Skeletal muscle satellite cell (primary cell): ENCODE results near the gene RGSL1.
"Not testable (repeated sequence)": the region's sequence is repeated elsewhere in the genome, so short reads cannot be mapped to it uniquely, and the experiment has no call there.

ENCODE experiments used
- H3K27me3 ChIP-seq: 2 replicates; pipeline ENCODE4 v1.7.0; 2013; ENCODE audit warnings: low read length; ENCODE audit not compliant: control insufficient read depth, insufficient read depth
- H3K36me3 ChIP-seq: 2 replicates; pipeline ENCODE4 v1.7.0; 2013; ENCODE audit warnings: mild to moderate bottlenecking, control low read depth, low read length; ENCODE audit not compliant: insufficient read depth
- H3K4me1 ChIP-seq: 2 replicates; pipeline ENCODE4 v1.7.0; 2013; ENCODE audit warnings: low read length; ENCODE audit not compliant: control insufficient read depth, insufficient read depth
- H3K4me2 ChIP-seq: 2 replicates; pipeline ENCODE4 v1.7.0; 2013; ENCODE audit warnings: mild to moderate bottlenecking, low read length
- H3K4me3 ChIP-seq: 2 replicates; pipeline ENCODE4 v1.7.0; 2013; ENCODE audit warnings: low read length
- H3K9ac ChIP-seq: 2 replicates; pipeline ENCODE4 v1.7.0; 2013; ENCODE audit warnings: mild to moderate bottlenecking, low read depth, low read length, moderate library complexity
- H3K9me3 ChIP-seq: replicated peaks from 2 replicates; pipeline ENCODE4 v1.7.0; 2013; ENCODE audit warnings: mild to moderate bottlenecking, control low read depth, low read length

The RGSL1 gene

DNA sequence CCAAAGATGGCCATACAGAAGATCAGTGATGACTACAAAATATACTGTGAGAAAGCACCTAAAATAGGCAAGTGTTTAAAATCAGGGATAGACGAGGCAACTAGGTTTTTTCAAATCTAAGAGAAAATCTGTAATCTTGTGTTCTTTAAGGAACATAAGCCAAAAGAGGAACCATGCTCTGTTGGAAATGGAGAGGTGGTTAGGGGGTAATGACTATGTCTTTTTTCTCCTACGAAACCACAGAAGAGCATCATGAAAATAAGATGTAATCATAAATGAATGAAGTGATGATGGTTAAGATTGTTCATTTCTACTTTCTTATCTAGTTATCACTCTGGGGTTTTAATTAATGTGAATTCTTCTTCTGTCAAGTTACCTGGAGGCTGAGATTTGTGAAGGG lies 43.1 kb downstream of the RGSL1 start:
- no peaks in the 10 kb centered on the region for H3K36me3 ChIP-seq
- H3K27me3 ChIP-seq = peaks cover 2% of the 10 kb centered on the region
- H3K4me2 ChIP-seq = no peak overlapping the region
- no peaks in the 10 kb centered on the region for H3K9me3 ChIP-seq
- H3K4me3 ChIP-seq = no peak overlapping the region
- no peaks in the 10 kb centered on the region for H3K4me1 ChIP-seq
- H3K9ac ChIP-seq = no peak overlapping the region

DNA sequence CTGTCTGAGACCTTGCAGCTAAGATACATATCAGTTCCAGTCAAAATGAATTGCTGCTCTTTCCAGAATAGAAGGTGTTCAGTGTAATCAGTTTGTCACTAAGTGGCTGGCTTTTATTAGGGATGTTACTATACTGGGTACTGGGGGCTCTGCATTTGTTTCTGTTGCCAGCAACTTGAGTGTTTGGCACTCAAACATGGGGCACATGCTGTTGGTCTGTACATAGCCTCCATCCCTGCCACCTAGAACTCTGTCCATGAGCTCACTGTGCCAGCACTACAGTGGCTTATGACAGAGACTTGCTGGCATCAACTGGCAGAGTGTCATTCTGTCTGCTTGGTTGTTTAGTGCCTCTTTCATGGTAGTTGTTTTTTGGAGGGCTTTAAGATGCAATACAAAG lies 45.1 kb downstream of the RGSL1 start:
- H3K9me3 ChIP-seq = no peaks in the 10 kb centered on the region
- peaks cover 2% of the 10 kb centered on the region for H3K27me3 ChIP-seq
- H3K4me2 ChIP-seq = no peak overlapping the region
- H3K9ac ChIP-seq = no peak overlapping the region
- H3K4me3 ChIP-seq = no peak overlapping the region
- H3K36me3 ChIP-seq = no peaks in the 10 kb centered on the region
- no peaks in the 10 kb centered on the region for H3K4me1 ChIP-seq

DNA sequence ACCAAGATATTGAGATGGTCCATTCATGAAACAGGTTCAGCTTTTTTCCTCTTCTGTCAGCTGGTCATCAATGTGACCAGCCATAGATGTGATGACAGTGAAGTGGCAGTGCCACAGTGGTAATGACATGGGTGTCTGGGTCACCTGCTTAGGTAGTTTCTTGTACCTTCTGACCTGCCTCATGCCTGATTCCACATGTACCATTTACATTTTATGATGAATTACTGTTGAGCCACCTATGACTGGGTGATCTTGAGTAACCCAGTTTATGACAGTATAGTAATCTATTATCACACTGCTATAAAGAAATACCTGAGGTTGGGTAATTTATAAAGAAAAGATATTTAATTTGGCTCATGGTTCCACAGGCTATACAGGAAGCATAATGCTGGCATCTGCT lies 45.7 kb downstream of the RGSL1 start:
- Histone ChIP-seq H3K4me3 (no peak overlapping the region), H3K36me3 (no peaks in the 10 kb centered on the region), H3K27me3 (peaks cover 2% of the 10 kb centered on the region), H3K4me2 (no peak overlapping the region), H3K9ac (no peak overlapping the region), H3K9me3 (no peaks in the 10 kb centered on the region), H3K4me1 (no peaks in the 10 kb centered on the region)

DNA sequence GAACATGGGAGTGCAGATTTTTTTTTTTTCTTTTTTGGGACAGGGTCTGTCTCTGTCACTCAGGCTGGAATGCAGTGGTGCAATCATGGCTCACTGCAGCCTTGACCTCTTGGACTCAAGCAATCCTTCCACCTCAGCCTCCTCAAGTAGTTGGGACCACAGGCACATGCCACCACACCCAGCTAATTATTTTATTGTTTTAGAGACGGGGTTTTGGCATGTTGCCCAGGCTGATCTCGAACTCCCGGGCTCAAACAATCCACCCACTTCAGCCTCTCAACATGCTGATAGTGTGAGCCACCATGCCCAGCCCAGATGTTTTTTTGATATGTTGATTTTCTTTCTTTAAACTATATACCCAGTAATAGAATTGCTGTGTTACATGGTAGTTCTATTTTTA lies 57.7 kb downstream of the RGSL1 start:
- Histone ChIP-seq H3K4me1 (no peaks in the 10 kb centered on the region), H3K36me3 (no peaks in the 10 kb centered on the region), H3K9ac (no peak overlapping the region), H3K27me3 (no peaks in the 10 kb centered on the region), H3K4me3 (no peak overlapping the region), H3K4me2 (no peak overlapping the region), H3K9me3 (no peaks in the 10 kb centered on the region)

DNA sequence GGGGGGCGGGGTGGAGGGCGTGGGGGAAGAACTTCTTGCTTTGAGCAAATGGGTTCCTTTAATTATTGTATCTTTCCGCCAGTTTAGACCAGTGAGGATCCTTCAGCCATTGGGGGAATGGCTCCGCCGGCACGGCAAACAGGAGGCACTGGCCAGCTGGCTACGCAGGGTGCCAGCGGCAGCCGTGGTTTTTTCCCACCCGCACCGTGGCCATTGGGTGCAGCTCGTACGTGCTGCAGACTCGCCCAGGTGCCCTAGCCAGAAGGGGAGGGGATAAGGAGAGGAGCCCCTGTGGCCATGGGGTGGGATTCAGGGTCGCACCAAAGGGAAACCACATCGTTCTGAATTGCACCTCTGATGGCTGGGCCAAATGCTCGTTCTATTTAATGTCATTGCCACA lies 65.6 kb downstream of the RGSL1 start:
- no peak overlapping the region for H3K4me3 ChIP-seq
- no peaks in the 10 kb centered on the region for H3K27me3 ChIP-seq
- H3K9ac ChIP-seq = no peak overlapping the region
- no peak overlapping the region for H3K4me2 ChIP-seq
- no peaks in the 10 kb centered on the region for H3K9me3 ChIP-seq
- H3K4me1 ChIP-seq = peaks cover 6% of the 10 kb centered on the region
- H3K36me3 ChIP-seq = no peaks in the 10 kb centered on the region

DNA sequence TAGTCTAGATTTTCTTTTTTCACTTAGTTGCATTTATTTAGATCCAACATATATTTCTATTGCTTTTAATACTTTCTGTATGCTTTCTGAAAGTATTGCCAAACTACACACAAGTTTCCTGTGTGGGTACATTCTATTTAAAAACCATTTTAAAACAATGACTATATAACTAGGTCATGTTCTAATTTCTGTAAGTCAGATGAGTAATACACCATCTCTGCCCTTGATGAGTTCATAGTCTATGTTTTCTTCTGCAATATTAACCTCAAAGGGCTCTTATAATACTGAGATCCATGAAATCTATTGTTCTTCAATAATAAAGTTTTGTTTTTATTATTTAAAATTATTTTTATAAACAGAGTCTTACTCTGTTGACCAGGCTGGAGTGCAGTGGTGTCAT lies 70.8 kb downstream of the RGSL1 start:
- H3K9me3 ChIP-seq = no peaks in the 10 kb centered on the region
- peaks cover 6% of the 10 kb centered on the region for H3K4me1 ChIP-seq
- H3K27me3 ChIP-seq = no peaks in the 10 kb centered on the region
- no peaks in the 10 kb centered on the region for H3K36me3 ChIP-seq
- H3K9ac ChIP-seq = no peak overlapping the region
- no peak overlapping the region for H3K4me2 ChIP-seq
- no peak overlapping the region for H3K4me3 ChIP-seq

DNA sequence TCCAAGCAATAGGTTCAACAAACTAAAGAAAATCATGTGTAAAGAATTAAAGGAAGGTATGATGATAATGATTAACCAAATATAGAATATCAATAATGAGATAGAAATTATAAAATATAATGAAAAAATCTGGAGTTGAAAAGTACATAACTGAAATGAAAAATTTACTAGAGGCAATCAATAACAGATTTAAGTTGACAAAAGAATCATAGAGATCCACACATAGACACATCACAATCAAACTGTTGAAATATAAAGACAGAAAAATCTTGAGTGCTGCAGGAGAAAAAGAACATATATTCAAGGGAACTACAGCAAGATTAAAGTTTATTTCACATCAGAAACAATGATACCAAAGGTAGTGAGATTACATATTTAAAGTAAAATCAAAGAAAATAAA lies 75.4 kb downstream of the RGSL1 start:
- H3K9me3 ChIP-seq = no peaks in the 10 kb centered on the region
- no peak overlapping the region for H3K4me3 ChIP-seq
- no peak overlapping the region for H3K4me2 ChIP-seq
- H3K27me3 ChIP-seq = peaks cover 3% of the 10 kb centered on the region
- H3K9ac ChIP-seq = no peak overlapping the region
- peaks cover 3% of the 10 kb centered on the region for H3K4me1 ChIP-seq
- no peaks in the 10 kb centered on the region for H3K36me3 ChIP-seq

DNA sequence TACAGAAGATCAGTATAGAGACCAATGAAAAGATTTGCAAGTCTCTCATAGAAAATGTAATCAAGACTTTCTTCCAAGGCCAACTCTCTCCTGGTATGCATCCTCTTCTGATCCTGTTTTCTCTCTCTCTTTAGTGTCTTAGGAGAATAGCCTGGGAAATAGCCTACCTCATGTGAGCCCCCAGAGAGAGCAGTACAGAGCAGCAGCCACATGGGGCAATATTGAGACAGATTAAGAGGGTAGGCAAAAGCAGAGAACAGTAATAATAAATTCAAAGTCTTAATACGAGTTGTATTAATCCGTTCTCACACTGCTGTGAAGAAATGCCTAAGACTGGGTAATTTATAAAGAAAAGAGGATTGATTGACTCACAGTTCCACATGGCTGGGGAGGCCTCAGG lies 77.7 kb downstream of the RGSL1 start:
- no peak overlapping the region for H3K4me2 ChIP-seq
- H3K27me3 ChIP-seq = peaks cover 11% of the 10 kb centered on the region
- no peaks in the 10 kb centered on the region for H3K4me1 ChIP-seq
- H3K4me3 ChIP-seq = no peak overlapping the region
- no peak overlapping the region for H3K9ac ChIP-seq
- no peaks in the 10 kb centered on the region for H3K9me3 ChIP-seq
- no peaks in the 10 kb centered on the region for H3K36me3 ChIP-seq

DNA sequence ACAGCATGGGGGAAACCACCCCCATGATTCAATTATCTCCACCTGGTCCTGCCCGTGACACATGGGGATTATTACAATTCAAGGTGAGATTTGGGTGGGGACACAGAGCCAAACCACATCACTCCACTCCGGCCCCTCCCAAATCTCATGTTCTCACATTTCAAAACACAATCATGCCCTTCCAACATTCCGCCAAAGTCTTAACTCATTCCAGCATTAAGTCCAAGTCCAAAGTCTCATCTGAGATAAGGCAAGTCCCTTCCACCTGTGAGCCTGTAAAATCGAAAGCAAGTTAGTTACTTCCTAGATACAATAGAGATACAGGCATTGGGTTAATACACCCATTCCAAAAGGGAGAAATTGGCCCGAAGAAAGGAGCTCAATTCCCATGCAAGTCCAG lies 78.3 kb downstream of the RGSL1 start:
- H3K4me1 ChIP-seq, H3K4me3 ChIP-seq, H3K9me3 ChIP-seq, H3K9ac ChIP-seq, H3K4me2 ChIP-seq, H3K36me3 ChIP-seq: not testable (repeated sequence)
- H3K27me3 ChIP-seq = peaks cover 11% of the 10 kb centered on the region

DNA sequence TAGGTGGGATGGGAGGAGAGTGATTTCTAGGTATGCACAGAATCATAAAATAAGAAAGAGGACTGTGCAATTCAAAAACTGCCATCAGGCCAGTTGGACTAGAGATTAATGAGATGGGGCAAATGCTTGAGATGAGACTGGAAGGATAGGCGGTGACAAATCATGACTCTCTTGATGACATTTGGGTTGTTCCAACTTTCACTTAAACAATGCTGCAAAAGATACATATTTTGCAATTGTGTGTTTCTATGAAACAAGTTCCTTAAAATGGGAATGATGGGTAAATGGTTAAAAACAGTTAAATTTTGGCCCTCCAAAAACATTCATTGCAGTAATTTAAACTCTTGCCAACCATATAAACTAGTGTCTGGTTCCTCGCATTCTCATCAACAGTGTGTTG lies 84.0 kb downstream of the RGSL1 start:
- H3K9me3 ChIP-seq = no peaks in the 10 kb centered on the region
- no peaks in the 10 kb centered on the region for H3K4me1 ChIP-seq
- H3K36me3 ChIP-seq = no peaks in the 10 kb centered on the region
- H3K27me3 ChIP-seq = peaks cover 13% of the 10 kb centered on the region
- H3K4me3 ChIP-seq = no peak overlapping the region
- no peak overlapping the region for H3K9ac ChIP-seq
- no peak overlapping the region for H3K4me2 ChIP-seq

DNA sequence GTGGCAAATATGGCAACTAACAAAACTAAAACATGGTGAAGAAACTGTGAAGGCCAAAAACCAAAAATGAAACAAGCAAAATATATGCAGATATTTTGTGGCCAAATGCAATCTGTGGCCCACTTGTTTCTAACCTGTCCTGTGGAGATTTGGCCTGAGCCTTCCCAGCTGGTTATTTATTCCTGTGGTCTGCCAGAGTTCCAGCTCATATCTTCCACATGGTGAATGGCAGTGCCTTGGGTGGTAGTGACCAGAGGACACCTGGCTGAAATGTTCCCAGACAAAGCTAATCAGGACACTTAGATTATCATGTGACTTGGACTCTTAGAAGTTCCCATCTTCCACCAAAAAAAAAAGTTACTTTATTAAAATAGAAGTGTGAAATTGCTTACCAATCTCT lies 99.4 kb downstream of the RGSL1 start:
- H3K27me3 ChIP-seq = peaks cover 7% of the 10 kb centered on the region
- no peaks in the 10 kb centered on the region for H3K9me3 ChIP-seq
- no peak overlapping the region for H3K9ac ChIP-seq
- no peaks in the 10 kb centered on the region for H3K36me3 ChIP-seq
- H3K4me3 ChIP-seq = no peak overlapping the region
- H3K4me2 ChIP-seq = no peak overlapping the region
- H3K4me1 ChIP-seq = no peaks in the 10 kb centered on the region

DNA sequence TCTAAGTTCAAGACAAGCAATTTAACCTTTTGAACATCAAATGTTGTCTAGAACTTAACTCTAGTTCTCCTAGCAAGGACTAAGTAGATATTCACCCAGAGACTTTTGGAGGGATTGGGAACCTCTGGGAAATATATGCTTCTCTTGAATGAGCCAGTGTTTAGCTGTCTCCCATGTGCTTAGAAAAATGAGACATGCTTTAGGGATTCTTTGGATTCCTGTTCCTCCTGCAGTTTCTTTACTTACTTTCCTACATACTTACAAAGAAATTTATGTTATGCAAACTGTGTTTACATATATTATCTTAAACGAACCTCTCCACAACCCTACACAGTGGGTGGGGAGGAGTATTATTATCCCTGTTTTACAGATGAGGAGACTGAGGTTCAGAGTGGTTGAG lies 99.9 kb downstream of the RGSL1 start:
- H3K4me3 ChIP-seq = no peak overlapping the region
- H3K9ac ChIP-seq = no peak overlapping the region
- H3K4me2 ChIP-seq = no peak overlapping the region
- H3K27me3 ChIP-seq = peaks cover 7% of the 10 kb centered on the region
- H3K4me1 ChIP-seq = no peaks in the 10 kb centered on the region
- H3K9me3 ChIP-seq = no peaks in the 10 kb centered on the region
- H3K36me3 ChIP-seq = no peaks in the 10 kb centered on the region

DNA sequence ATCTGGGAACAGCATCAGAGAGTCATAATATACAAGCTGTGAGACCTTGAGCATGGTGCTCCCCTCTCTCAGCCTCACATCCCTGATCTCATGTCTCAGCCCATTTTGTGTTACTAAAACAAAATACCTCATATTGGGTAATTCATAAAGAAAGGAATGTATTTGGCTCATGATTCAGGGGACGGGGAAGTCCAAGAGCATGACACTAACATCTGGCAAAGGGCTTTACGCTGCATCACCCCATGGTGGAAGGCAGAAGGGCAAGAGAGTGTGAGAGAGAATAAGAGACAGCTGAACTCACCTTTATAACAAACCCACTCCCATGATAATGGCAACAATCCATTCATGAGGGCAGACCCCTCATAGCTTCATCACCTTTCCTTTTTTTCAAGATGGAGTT lies 102.6 kb downstream of the RGSL1 start:
- H3K9me3 ChIP-seq = no peaks in the 10 kb centered on the region
- H3K27me3 ChIP-seq = peaks cover 7% of the 10 kb centered on the region
- no peaks in the 10 kb centered on the region for H3K4me1 ChIP-seq
- no peak overlapping the region for H3K9ac ChIP-seq
- H3K4me3 ChIP-seq = no peak overlapping the region
- H3K4me2 ChIP-seq = no peak overlapping the region
- no peaks in the 10 kb centered on the region for H3K36me3 ChIP-seq
